GM21825 (cell line): ENCODE measurements around the gene MRPL10.

ENCODE experiments used
- ATAC-seq: cut with Tn5 transposase; IDR thresholded peaks from one replicate; pipeline ENCODE4 v1.9.1; 2021; ENCODE audit warnings: mild to moderate bottlenecking, moderate library complexity; ENCODE audit not compliant: unreplicated experiment

Gene MRPL10

DNA sequence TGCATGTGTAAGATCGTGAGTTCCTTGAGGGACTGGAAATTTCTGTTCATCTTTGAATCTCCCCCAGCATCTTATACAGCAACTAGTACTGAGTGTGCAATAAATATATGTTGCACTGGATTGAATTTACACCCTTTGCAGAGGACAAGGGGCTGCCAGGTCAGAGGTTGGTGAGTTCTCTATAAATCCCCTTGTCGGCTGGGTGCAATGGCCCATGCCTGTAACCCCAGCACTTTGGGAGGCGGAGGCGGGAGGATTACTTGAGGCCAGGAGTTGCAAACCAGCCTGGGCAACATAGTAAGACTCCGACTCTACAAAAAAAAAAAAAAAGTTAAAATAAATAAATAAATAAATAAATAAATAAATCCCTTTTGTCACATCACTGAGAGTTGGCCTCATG, 29.0 kb upstream of the MRPL10 start:
- no peak for ATAC-seq

DNA sequence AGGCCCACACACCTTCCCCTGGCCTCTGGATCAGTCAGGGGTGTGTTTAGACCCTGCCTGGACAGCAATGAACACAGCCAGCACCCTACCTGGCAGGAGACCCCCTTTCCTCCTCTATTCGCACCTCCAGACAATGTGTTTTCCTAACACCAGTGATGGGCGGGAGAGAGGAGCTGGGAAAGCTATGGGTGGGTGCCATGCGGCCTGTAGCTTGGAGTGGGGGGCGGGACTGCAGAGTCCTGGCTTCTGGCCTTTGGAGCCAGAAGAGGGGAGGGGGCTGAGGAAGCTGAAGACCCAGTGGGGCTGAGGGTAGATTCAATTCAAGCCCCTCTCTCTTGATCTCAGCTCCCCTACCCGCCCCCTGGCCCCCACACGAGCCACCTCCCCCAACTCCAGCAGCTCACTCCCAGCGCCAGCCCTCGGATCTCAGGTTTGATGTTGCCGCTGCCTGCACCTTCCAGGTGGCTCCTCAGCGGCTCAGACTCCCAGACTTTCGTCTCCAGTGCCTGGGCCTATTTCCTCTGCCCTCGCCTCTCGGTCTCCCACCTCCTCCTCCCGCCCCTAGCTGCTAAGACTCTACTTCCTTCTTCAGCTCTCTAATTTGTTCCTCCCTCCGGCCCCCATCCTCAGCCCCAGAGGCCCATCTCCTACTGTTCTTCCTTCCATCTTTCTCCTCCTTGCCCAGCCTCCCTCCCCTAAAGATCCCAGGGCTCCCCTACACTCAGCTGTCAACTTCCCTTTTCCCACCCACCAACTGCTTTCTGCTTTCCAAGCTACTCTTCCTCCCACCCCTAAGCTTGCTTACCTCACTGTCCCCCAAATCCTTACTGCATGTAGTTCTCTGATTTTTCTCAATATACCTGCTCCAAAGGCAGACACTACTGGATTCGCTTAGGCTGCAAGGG, 26.5 kb upstream of the MRPL10 start:
- no peak for ATAC-seq

DNA sequence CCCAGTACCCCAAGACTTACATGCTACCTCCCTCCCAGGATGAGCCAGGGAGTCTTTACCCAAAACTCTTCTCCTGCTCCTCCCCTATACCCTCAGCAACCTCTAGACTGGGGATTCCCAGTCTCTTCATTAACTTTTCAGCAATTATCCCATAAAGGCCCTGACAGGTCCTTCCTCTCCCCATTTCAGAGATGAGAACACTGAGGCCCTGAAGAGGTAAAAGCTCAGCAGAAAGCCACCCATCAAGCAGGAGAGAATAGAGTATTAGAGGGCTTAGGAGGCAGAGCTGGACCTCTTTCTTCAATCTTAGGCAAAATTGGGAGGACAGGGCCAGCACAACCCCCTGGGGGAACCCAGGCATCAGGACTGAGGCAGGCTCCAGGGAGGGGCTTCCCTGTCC, 25.5 kb upstream of the MRPL10 start:
- ATAC-seq, result no peak

DNA sequence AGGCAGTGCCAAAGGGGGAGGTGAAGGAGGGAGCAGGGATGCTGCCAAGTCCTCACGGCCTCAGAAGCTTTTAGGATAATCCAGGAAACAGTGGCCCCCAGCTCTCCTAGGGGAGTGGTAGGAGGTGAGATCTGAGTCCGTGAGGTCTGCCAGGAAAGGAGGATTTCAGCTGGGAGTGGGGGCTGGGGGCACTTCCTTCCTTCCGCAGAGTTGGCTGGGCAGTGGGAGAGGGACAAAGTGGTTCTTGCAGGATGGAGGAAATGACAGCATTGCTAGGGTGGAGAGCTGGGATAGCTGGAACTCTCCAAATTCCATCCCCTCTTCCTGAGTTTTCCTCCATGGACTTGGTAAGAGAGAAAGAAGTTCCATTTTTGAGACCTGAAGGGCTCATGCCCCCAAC, 24.4 kb upstream of the MRPL10 start:
- no peak for ATAC-seq

DNA sequence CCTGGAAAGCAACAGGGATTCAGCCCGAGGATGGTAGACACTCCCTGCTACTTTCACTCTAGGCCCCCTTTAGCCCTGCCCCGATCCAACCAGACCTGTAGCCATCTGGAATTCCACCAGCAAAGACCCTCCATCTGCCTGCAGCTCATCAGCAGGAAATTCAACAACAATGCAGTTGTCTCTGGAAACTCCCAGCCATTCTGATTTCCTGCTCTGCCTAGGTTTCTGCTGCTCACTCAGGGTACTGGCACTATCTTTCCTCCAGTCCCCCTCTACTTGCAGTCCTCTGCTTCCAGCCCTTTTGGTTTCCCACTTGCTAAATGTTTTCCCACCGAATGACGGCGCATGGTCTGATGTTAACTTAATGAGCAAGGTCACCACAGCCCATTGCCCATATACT, 22.3 kb upstream of the MRPL10 start:
- ATAC-seq, result no peak

DNA sequence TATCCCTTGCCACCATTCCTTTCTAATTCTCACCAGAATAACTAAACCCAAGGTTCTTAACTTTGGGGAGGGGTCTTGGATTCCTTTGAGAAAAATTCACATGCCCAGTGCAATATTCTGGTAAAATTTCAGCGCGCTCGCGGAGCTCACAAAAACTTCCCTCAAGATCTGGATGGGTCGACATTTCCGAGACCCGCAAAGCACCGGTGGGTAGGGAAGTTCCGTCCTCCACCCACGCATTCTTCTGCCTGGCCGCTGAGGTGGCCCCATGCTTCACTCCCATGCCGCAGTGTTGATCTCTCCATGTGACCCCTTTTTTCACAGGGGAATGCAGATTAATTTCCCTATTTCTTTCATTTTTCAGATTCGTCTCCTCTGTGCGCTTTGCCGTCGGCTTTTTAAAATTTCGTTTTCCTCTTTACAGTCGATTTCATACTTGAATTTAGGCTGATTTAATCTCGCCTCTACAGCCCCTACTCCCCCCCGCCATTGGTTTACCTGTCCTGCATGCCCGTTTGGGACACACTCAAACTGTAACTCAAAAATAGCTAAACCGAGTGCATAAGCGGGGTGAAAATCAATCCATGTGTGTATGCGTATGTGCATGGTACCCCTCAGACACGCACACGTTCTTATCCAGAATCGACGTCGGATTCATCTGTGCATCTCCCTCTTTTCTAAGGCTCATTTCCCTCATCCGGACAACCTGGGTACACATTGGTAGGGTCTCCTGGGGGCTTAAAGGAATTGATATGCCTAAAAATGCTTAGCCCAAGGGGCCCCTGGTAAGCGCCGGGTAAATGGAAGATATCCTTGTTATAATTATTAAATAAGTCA, 21.0 kb upstream of the MRPL10 start:
- no peak for ATAC-seq

DNA sequence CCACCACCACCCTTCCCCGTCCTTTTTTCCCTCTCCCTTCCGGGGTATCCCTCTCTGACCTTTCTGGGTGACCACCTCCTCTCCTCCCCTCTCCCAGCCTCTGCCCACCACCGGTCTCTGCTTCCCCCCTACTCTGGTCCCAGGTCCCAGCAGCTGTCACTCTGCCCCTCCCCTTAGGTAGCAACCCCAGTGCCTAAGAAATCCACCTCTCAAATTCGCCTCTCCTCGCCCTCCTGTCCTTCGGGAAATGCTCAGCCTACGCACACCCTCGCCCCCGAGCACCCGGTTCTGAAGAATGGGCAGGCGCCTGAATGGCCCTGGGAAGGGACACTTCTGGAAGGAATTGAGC, 20.4 kb upstream of the MRPL10 start:
- ATAC-seq, result no peak

DNA sequence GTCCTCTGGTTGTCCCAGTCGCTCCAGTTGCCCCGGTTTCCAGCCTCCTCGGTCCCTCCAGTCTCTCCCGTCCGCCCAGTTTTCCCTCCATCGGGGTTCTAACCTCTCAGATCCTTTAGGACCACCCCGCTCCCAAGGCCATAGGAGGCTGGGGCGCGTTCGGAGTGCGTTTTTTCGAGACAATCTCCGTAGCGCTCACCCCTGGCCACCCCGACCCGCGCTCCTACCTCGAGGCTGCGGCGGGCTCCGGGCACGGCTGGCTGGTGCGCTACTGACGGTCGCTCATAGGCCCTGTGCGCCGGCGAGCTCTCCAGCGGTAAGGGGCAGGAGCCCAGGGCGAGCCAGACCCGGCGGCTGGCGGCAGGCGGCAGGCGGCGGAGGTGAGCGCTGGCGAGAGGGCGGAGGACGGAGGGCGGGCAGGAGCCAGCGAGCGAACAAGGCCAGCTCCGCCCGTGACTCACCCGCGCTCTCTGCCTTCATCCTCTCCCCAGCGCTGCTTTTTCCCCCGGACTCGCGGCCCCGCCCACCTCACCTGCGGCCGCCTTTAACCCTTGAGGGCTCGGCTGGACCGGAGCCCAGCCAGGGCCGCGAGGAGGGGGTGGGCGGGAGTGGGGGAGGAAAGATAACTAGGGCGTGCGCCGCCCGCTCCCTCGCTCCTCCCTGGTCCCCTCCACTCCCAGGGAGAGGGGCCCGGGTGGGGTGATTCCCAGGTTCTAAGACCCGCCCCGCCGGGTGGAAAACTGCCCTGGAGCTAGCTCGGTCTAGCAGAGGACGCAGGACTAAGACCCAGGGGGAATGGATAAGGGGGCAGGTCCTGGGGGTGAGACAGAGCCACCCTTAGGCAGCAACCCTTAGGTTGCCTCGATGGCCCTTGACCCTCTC, 19.6 kb upstream of the MRPL10 start, which contains the start of gene SP6:
TSS of gene SP6 (minus strand) at position 472 of the 882 bp plus-strand sequence. CDS start 2,734 bp downstream, outside the sequence.
- no peak for ATAC-seq

DNA sequence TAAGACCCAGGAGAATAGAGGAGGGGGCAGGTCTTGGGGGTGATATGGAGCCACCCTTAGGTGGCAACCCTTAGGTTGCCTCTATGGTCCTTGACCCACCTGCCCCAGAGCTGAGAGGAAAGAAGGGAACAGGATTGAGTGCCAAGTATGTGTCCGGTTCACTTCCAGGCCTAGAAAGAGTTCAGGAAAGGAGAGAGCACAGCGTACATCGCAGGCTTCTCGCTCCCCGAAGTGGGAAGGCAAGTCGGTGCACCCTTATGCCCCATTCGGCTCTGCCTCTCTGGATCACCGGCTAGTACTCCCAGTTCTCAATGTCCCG, 19.0 kb upstream of the MRPL10 start:
- no peak for ATAC-seq

DNA sequence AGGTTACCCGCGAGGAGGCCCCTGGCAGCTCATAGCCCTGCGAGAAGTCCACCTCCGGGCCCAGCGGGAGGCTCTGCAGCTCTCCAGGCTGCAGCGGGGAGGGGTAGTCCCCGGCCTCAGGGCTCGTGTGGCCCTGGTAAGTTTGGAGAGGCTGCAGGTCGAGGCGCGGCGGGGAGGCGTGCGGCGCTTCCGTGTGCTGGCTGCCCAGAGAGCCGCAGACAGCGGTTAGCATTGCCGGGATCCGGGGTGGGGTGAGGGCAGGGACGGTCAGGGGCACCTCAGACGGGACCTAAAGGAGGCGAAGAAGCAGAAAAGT, 16.8 kb upstream of the MRPL10 start:
- no peak for ATAC-seq

DNA sequence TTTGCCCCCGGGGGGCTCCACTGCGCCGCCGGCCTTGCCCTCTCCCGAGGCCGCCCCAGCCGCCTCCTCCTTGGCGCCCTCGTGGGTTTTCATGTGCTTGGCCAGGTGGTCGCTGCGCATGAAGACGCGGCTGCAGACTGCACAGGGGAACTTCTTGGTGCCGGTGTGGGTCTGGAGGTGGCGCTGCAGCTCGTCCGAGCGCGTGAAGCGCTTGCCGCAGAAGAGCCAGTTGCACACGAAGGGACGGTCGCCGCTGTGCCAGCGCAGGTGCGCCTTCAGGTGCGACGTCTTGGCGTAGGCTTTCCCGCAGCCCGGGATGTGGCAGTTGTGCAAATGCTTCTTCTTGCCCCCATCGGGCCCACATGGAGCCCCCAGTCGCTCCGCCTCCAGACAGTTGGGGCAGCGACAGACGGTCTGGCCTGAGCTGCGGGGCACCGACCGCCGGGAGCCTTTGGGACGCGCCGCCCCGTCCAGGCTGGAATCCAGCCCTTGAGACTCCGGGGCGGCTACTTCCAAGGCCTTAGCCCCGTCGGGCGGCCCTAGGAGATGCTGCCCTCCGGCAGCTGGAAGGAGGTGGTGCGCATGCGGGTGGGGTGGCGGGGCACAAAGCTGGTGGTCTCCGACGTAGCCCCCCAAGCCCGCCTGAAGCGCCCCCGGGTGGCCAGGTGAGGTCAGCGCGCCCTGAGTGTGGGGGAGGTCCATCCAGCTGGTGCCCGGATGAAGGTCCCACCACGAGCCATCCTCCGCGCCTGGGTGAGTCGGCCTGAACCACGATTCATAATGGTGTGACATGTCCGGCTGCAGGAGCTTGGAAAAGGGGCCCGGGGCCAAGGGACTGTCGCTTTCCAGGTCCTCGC, 16.2 kb upstream of the MRPL10 start:
- ATAC-seq, result no peak

DNA sequence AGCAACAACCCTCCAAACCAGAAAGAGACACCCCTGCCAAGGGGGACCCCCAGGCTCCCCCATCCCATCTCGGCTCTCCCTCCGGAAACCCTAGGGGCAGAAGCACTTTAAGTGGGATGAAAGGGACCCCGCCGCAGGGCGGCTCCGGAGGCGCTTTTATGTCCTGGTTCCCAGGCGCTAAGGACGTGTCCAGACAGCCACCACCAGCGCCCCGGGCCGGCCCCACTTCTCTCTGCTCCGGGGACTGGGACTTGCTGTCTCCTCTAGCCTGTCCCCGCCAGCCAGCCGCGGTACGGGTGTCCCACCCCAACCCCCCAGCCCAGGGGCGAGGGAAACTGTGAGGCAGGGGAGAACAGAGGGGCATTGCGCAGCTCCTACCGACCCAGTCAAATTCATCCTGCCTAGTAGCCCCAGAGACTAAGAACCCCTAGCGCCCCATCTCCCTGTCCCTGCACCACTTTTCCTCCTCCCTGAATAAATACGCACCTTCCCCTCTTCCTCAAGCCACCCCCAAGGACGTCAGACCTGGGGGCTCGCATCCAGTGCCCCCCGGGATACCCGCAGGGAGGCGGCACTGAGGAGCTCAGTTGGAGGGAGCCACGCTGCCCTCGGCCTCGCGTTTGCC, 15.5 kb upstream of the MRPL10 start:
- ATAC-seq, result no peak

DNA sequence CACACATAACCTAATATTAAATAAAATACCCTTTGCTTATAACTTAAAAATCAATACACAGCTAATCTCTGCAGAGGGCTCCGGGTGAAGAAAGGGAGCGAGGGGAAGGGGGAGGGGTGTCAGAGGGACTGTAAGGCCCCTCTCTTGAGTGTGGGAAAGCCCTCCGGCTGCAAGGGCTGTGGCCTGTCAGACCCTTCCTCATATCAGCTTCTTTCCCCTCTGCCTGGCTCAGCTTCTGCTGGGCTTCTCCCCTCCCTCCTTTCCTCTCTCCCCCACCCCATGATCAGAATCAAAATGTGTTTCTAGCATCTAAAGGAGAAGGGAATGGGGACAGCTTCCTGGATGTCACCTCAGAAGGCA, 14.4 kb upstream of the MRPL10 start:
- no peak for ATAC-seq

DNA sequence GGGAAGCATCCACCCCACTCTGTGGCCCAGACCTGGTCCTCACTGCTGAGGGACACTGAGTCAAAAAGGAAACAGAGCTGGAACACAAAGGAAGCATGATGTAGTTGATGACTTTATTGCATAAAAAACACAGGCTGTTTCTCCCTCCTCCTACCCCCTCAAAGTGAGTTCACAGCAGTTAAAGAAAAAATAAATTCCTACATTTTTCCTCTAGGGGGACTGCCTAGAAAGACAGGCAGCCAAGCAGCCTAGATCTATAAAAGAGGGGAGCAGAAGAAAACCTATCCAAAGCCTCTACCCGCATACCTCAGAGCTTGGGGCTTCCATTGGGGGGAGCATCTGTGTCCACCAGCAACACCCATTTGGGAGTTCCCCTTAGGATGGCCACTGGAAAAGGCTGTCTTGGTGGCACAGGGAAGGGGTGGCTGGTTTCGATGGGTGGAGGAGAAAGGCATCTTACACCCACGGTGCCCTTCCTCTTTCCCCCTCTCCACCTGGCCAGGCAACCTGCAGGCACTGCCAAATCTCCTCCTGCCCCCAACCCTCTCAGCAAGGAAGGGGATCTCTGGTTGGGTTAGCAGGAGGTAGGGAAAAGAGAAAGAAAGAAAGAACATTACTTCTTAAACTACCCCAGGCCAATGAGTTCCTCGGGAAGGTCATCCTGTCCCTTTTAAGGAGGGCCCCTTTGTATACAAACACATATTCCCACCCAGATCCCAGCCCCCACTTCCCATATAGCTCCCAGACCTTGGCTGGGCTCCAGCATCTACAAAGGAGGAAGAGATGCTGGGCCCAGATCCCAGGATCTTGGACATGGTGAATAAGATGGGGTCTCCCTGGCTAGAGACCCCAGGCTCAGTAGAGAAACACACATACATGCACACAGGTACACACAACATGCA, 13.7 kb upstream of the MRPL10 start:
- ATAC-seq, result no peak

DNA sequence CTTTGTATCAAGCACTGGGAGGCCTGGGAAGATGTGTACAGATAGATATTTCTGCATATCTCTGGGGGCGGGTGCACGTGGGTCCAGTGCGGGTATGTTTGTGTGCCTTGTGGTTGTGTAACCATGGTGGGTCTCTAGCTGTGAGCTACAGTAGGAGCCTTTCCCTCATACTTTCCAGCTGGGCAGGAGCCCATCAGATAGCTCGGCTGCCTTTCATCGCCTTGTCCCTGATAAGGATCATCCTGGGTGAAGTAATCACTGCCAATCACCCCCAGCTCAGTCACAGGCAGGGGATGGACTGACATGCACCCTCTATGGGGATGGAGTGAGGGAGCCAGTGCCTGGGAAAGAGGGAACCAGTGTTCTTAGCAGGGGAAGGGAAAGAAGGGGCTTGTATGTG, 12.9 kb upstream of the MRPL10 start:
- ATAC-seq, result no peak

DNA sequence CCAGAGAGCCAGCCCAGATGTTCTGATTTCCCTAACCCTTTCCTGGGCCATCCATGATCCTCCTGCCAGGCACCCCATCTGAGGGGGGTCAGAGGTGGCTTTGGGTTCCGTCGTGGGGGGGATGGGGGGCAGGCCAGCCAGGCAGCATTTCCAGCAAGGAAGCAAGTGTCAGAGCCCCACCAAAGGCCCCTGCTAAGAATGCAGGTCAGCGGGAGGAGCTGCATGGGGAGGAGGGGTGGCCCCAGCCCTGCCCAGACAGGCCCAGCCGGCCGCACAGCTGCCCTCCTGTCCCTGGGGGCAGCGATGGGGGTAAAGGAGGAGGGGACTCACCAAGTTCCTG, 12.0 kb upstream of the MRPL10 start:
- no peak for ATAC-seq

DNA sequence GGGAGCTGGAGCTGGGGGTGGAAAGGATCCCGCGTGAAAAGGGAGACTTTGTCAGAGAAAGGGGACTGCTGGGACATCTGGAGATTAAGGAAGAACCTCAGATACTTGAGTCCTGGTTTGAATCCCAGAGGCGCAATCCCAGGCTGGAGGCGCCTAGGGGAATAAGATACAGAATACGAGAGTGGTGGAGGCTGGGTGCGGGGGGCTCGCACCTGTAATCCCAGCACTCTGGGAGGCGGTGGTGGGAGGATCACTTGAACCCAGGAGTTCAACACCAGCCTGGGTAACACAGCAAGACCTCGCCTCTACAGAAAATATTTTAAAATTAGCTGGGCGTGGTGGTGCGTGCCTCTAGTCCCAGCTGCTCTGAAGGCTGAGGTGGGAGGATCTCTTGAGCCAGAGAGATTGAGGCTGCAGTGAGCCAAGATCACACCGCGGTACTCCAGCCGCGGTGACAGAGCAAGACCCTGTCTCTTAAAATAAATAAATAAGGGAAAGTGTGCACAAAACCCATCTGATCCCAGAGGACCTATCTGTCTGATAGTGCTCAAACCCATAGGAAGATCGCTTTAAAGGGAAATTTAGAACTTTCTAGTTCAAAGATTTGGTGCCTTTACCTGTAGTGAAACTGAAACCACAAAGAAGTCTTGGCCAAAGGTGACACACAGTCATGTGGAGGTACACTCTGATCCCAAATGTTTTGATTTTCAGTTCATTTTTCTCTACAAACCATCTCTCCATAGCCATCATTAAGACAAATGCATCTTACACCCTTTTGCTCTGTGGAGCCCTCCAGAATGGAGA, 10.3 kb upstream of the MRPL10 start:
- no peak for ATAC-seq

DNA sequence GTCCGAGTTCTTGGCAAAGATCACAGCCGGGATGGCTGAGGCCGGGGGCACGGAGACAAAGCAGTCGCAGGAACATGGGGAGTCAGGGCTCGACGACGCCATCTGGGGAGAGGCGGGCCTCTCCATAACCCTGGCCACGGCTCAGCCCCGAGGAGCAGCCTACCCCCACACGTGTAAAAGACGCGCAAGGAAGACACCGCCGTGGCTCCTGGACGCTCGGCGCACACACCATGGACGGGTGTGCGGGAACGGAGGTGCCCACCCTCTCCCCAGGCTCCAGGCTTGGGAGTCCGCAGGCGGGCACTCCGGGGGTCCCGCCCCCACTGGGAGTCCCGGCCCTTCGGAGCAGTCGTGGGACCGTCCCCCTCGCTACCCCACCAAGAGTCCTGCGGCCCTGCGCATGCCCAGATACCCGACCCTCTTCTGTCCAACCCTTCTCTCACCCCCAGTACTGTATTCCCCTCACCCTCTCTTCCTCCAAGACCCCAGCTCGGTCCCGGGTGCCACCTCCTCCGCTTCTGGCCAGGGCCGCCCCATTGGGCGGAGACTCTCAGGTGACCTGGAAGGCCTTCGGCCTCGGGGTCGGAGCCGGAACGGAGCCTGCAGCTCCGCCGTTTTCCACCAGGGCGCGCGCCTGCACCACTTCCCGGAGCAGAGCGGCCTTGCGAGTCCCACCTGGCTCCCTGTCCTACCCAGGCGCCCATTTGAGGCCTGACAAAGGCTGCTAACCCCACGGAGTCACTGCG, 9.6 kb upstream of the MRPL10 start, which contains the start of gene SCRN2:
TSS of gene SCRN2 (minus strand) at position 532 of the 746 bp plus-strand sequence. CDS start at position 102, 430 bp downstream.
- peak; percentile 65 for ATAC-seq
